ENCODE measurements around the gene EFTUD2.
A peak's percentile ranks its signal among the peaks of the same experiment; 100 is the strongest.
"Not testable (repeated sequence)": the region's sequence is repeated elsewhere in the genome, so short reads cannot be mapped to it uniquely, and the experiment has no call there.

The EFTUD2 gene

GRCh38 chr17:44899074-44899782 lies at the start of gene EFTUD2:
TSS of gene EFTUD2 (minus strand) at chr17:44899445. CDS start at chr17:44894521, 4,924 bp downstream.
- no peak for DNase-seq (ENCODE audit: low read depth, low spot score)

- no peak for DNase-seq (ENCODE audit: low read depth, low spot score)
These were observed 49.1 kb upstream of the EFTUD2 start for GRCh38 chr17:44948315-44948795.

GRCh38 chr17:44947461-44948314 lies 48.4 kb upstream of the EFTUD2 start, which contains the start of gene KIF18B:
TSS of gene KIF18B (minus strand) at chr17:44947773. CDS start at chr17:44936344, 11,429 bp downstream.
- DNase-seq (ENCODE audit: low read depth, low spot score), result peak; percentile 94

GRCh38 chr17:44945652-44946051 lies 46.4 kb upstream of the EFTUD2 start:
- DNase-seq (ENCODE audit: low read depth, low spot score), result not testable (repeated sequence)

GRCh38 chr17:44942456-44942855 lies 43.2 kb upstream of the EFTUD2 start:
- no peak for DNase-seq (ENCODE audit: low read depth, low spot score)

- DNase-seq (ENCODE audit: low read depth, low spot score), result no peak
These were observed 42.6 kb upstream of the EFTUD2 start for GRCh38 chr17:44941712-44942331.

- DNase-seq (ENCODE audit: low read depth, low spot score), result no peak
These were observed 41.5 kb upstream of the EFTUD2 start for GRCh38 chr17:44940768-44941167.

GRCh38 chr17:44940317-44940716 lies 41.1 kb upstream of the EFTUD2 start:
- no peak for DNase-seq (ENCODE audit: low read depth, low spot score)

- no peak for DNase-seq (ENCODE audit: low read depth, low spot score)
These were observed 35.9 kb upstream of the EFTUD2 start for GRCh38 chr17:44935116-44935515.

- no peak for DNase-seq (ENCODE audit: low read depth, low spot score)
These were observed 35.5 kb upstream of the EFTUD2 start for GRCh38 chr17:44934745-44935105.

- no peak for DNase-seq (ENCODE audit: low read depth, low spot score)
These were observed 34.8 kb upstream of the EFTUD2 start for GRCh38 chr17:44933824-44934744.

- DNase-seq (ENCODE audit: low read depth, low spot score), result no peak
These were observed 33.5 kb upstream of the EFTUD2 start for GRCh38 chr17:44932787-44933097.

GRCh38 chr17:44932096-44932786 lies 33.0 kb upstream of the EFTUD2 start:
- no peak for DNase-seq (ENCODE audit: low read depth, low spot score)

GRCh38 chr17:44931376-44931775 lies 32.1 kb upstream of the EFTUD2 start:
- DNase-seq (ENCODE audit: low read depth, low spot score), result no peak

- DNase-seq (ENCODE audit: low read depth, low spot score), result no peak
These were observed 31.4 kb upstream of the EFTUD2 start for GRCh38 chr17:44930667-44931066.

GRCh38 chr17:44928950-44929720 lies 29.9 kb upstream of the EFTUD2 start:
- DNase-seq (ENCODE audit: low read depth, low spot score), result no peak

GRCh38 chr17:44928136-44928535 lies 28.9 kb upstream of the EFTUD2 start:
- no peak for DNase-seq (ENCODE audit: low read depth, low spot score)

- DNase-seq (ENCODE audit: low read depth, low spot score), result no peak
These were observed 28.5 kb upstream of the EFTUD2 start for GRCh38 chr17:44927696-44928095.

- DNase-seq (ENCODE audit: low read depth, low spot score), result no peak
These were observed 27.7 kb upstream of the EFTUD2 start for GRCh38 chr17:44926821-44927525.

All from iPS DF 19.7 (cell line).